Measurements from ENCODE around the gene ANGPT4. TPM values are rescaled to one million over a fixed set of nuclear protein-coding genes. Genes with fewer than 3 reads are reported as not detected.

ANGPT4 gene
- total and polyA plus RNA-seq, 2 of the 8 experiments (the other 6 are each of a cell fraction or from before 2014, with no cell fraction given): 0.07 to 0.33 TPM

DNA sequence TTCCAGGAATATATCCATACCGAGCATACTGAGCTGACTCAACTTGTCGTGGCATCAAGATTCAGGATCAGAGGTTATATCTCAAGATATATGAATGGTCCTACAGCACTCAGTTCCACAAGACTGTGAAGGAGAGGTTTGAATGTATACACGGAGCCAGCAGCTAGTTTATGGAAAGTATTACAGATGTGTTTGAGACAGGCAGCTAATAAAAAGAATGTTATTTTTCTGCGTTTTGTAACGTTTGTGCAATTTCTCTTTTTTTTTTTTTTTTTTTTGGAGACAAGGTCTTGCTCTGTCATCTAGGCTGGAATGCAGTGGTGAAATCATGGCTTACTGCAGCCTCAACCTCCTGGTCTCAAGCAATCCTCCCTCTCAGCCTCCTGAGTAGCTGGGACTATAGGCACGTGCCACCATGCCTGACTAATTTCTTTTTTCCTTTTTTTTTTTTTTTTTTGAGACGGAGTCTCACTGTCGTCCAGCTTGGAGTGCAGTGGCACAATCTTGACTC is 86.1 kb downstream of the ANGPT4 start:
- Histone ChIP-seq H3K23ac (ENCODE audit: insufficient read length) (no peak overlapping the region), H3K9ac (replicated peaks in 1 of 4; ENCODE audit: extremely low read depth in 1 of 4, low read depth in 3 of 4, low read length in 3 of 4) (no peak overlapping the region), H3K79me1 (ENCODE audit: low read depth, low read length) (no peaks in the 10 kb centered on the region), H2BK15ac (ENCODE audit: low read length) (no peak overlapping the region), H4K5ac (ENCODE audit: insufficient read length, low read depth, low read length) (no peak overlapping the region), H3K9me3 (ENCODE audit: insufficient read depth in 2 of 2, low read depth in 1 of 2, low read length in 1 of 2) (no peaks in the 10 kb centered on the region), H3K36me3 (ENCODE audit: control insufficient read depth in 2 of 4, insufficient read depth in 4 of 4, low read length in 3 of 4) (no peaks in the 10 kb centered on the region), H4K8ac (ENCODE audit: extremely low read depth, insufficient read depth, low read length) (no peak overlapping the region), H3K4me2 (ENCODE audit: insufficient read depth in 1 of 2, low read depth in 2 of 2, low read length in 2 of 2) (no peak overlapping the region), H2BK20ac (ENCODE audit: low read length) (no peak overlapping the region), H4K91ac (replicated peaks; ENCODE audit: insufficient read length, low read length) (no peak overlapping the region), H3K27me3 (replicated peaks in 1 of 4; ENCODE audit: control insufficient read depth in 3 of 4, extremely low read depth in 1 of 4, insufficient read depth in 3 of 4, low read length in 3 of 4) (peaks cover 0 to 13% (median 11%) of the 10 kb centered on the region in 4 experiments; a peak in 6 of 7 replicates), H3K4me3 (ENCODE audit: extremely low read depth in 1 of 4, insufficient read depth in 2 of 4, low read depth in 3 of 4, low read length in 4 of 4) (no peak overlapping the region), H2AFZ (ENCODE audit: low read length) (no peak overlapping the region), H2AK5ac (ENCODE audit: low read depth, low read length) (no peak overlapping the region), H3K23me2 (ENCODE audit: low read depth, low read length) (peaks cover 7% of the 10 kb centered on the region; the same call in 1 of the 2 replicates), H3K79me2 (ENCODE audit: control insufficient read depth in 1 of 2, insufficient read depth in 2 of 2, low read length in 2 of 2) (no peaks in the 10 kb centered on the region), H4K20me1 (replicated peaks in 1 of 2; ENCODE audit: control insufficient read depth in 1 of 2, insufficient read depth in 2 of 2, low read length in 2 of 2) (no peaks in the 10 kb centered on the region), H2BK12ac (ENCODE audit: low read depth, low read length) (no peak overlapping the region), H3K14ac (ENCODE audit: insufficient read length) (no peak overlapping the region), H3K18ac (ENCODE audit: extremely low read depth, low read length) (no peak overlapping the region), H2BK120ac (replicated peaks; ENCODE audit: low read depth, low read length) (no peak overlapping the region), H3K4me1 (replicated peaks in 1 of 4; ENCODE audit: control insufficient read depth in 3 of 4, insufficient read depth in 4 of 4, low read length in 3 of 4) (peaks cover 0 to 3% (median 1%) of the 10 kb centered on the region in 4 experiments; a peak in 1 of 7 replicates), H3K27ac (ENCODE audit: low read depth, low read length) (no peak overlapping the region), H2BK5ac (ENCODE audit: low read depth, low read length) (no peak overlapping the region), H3K4ac (replicated peaks; ENCODE audit: insufficient read length, low read depth, low read length) (no peak overlapping the region), H3K56ac (replicated peaks; ENCODE audit: insufficient read length, low read depth, low read length) (no peak overlapping the region)
- ChIA-PET CTCF (ENCODE audit: partially characterized antibody) (interaction anchor here (0.7 to 4.4 kb wide), 6 partner anchors 11 to 143 kb away, joined by 3 to 30 read pairs (median 6); no protein-coding TSS in a partner anchor), POLR2A (ENCODE audit: partially characterized antibody) (no interaction called here)
- WGBS, 2 experiments (ENCODE audit: extremely low coverage in 1 of 2, insufficient coverage in 1 of 2, insufficient read length in 1 of 2, insufficient replicate concordance in 2 of 2, low coverage in 1 of 2, low lambda C conversion rate in 2 of 2, missing lambda C conversion rate in 1 of 2): 89% methylated on average over 5 of the region's 8 CpGs; no CpG with 5 or more reads in 1 of the 2 experiments
- FAIRE-seq (no peak), DNase-seq (ENCODE audit: low read depth in 1 of 2, low spot score in 2 of 2) (no peak)
- TF ChIP-seq YY1 (IDR thresholded peaks at IDR 0.05; ENCODE audit: low read depth, low read length) (no peak), GTF2F1 (IDR thresholded peaks at IDR 0.05; ENCODE audit: borderline replicate concordance, low read depth, low read length) (no peak), BCL11A (IDR thresholded peaks at IDR 0.05; ENCODE audit: low read depth in 2 of 2, low read length in 2 of 2) (no peak), SIX5 (IDR thresholded peaks at IDR 0.05; ENCODE audit: low read depth, low read length) (no peak), NRF1 (IDR thresholded peaks at IDR 0.05; ENCODE audit: low read depth, low read length) (no peak), FOSL1 (IDR thresholded peaks at IDR 0.05; ENCODE audit: insufficient read depth, low read depth, low read length) (no peak), BACH1 (IDR thresholded peaks at IDR 0.05; ENCODE audit: low read length) (no peak), CEBPB (IDR thresholded peaks at IDR 0.05; ENCODE audit: low read depth, low read length) (no peak), TBP (IDR thresholded peaks at IDR 0.05; ENCODE audit: low read depth, low read length) (no peak), KDM1A (IDR thresholded peaks at IDR 0.05; ENCODE audit: borderline replicate concordance, low read length) (no peak), POLR2A (IDR thresholded peaks at IDR 0.05; ENCODE audit: control extremely low read depth in 1 of 2, low read depth in 2 of 2, low read length in 2 of 2) (no peak)
- TF ChIP-seq, protein P1, sequence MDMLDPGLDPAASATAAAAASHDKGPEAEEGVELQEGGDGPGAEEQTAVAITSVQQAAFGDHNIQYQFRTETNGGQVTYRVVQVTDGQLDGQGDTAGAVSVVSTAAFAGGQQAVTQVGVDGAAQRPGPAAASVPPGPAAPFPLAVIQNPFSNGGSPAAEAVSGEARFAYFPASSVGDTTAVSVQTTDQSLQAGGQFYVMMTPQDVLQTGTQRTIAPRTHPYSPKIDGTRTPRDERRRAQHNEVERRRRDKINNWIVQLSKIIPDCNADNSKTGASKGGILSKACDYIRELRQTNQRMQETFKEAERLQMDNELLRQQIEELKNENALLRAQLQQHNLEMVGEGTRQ (IDR thresholded peaks at IDR 0.05; ENCODE audit: low read length): no peak
